ENCODE measurements around the gene FBLIM1.

The FBLIM1 gene

DNA sequence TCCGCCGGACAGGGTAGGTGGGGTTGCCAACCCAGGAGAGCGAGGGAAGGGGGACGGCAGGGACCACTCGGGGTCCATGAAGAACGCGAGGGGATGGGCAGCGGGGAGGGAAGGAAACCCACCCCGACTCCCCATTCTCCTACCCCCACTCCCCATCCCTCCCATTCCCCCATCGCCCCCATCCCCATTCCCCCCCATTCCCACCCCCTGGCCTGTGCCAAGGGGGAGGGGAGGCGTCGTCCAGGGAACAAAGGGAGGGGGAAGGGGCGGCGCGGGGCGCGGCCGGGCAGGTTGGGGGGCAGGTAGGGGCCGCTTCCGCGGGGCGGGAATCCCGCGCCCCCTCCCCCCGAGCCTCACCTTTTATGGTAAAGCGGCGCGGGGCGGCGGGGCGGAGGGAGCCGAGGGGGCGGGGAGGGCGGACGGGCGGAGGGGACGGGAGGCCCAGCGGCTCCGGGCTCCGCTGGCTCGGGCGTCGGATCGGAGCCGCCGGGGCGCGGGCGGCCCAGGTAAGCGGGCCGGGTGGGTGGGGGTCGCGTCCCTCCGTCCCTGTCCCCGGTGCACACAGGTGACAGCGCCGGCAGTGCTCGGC lies at the start of gene FBLIM1:
FBLIM1 (plus strand) TSS at position 453 of the 589 bp plus-strand sequence. CDS start 6,189 bp downstream, outside the sequence.
- no peak for DNase-seq (ENCODE audit: low read depth)

DNA sequence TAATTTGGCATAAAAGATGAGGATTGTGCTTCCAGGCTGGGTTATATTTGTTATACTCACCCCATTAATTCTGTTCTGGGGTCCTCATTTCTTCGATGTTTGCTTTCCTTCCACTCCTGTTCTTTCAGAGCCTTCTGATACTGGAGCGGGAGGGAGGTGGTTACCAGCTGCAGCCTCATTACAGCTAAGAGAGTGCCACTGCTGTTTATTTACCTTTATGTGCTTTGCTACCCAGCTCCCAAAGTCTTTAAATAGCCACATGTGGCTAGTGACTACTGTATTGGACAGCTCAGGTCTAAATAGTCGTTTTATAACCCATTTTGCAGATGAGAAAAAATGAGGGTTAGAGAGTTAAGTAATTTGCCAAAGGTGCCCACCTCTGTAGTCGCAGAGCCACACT lies 49.4 kb upstream of the FBLIM1 start:
- no peak for DNase-seq (ENCODE audit: low read depth)

DNA sequence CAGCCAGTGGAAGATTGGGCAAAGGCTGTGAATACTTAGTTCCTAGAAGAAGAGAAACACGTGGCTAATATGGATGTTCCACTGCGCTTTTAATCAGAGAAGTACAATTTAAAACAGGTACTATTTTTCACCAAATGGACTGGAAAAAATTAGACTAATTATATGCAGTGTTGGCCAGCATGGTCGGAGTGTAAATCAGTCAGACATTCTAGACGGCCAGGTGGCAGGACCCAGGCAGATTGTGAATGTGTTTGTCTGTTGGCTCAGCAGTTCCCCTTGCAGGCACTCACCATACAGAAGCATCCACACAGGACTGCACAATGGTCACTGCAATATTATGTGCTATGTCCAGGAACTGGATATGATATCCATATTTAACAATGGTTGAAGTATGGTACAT lies 46.4 kb upstream of the FBLIM1 start:
- no peak for DNase-seq (ENCODE audit: low read depth)

GRCh38 chr1:15714406-15715136 lies 44.0 kb upstream of the FBLIM1 start:
- DNase-seq (ENCODE audit: low read depth): no peak

DNA sequence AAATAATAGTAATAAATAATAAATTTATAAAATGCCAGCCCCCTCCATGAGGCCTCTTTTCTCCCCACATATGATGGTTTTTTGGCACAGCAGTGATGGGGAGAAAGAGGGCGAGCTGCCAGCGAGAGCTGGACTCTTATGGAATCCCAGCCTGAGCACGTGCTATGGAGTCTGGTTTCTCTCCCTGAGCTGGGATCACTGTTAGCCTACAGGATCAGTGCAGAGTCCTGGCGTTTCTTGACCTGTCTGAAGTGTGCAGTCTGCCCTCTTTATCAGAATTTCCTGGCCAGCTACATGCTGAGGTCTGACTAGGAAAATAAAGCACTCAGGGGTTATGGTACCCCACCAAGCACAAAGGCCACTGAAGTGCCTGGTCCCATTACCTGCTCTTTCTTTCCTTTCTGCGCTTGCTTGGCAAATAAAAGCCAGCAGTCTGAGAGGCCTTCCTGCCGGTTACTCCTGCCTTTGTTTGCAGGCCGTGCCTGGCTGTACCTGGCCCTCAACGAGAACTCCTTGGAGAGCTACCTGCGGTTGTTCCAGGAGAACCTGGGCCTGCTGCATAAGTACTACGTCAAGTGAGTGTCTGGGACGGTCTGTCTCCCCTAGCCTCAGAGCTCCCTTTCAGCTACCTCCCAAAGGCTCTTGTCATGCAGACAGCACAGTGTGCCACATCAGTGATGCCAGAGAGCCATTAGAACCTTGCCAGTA lies 41.0 kb upstream of the FBLIM1 start:
- DNase-seq (ENCODE audit: low read depth): no peak

DNA sequence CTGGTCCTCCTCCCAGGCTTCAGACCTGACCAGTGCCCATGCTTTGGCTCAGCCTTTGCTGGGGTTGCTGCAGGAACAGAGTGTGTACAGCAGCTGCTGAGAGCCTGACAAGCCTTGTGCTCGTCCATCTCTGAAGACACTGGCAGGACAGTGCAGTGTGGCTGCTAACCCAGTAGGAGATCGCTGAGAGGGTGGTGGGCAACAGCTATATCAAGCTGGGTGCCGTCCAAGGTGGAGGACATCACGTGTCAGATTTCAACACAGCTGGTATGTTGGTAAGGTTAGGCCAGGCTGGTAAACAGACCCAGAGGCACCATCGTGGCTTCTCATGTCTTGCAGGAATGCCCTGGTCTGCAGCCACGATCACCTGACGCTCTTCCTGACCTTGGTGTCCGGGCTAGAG lies 40.4 kb upstream of the FBLIM1 start:
- no peak for DNase-seq (ENCODE audit: low read depth)

GRCh38 chr1:15719381-15720120 lies 39.0 kb upstream of the FBLIM1 start:
- no peak for DNase-seq (ENCODE audit: low read depth)

GRCh38 chr1:15720861-15721260 lies 37.7 kb upstream of the FBLIM1 start:
- no peak for DNase-seq (ENCODE audit: low read depth)

GRCh38 chr1:15722411-15722810 lies 36.2 kb upstream of the FBLIM1 start:
- DNase-seq (ENCODE audit: low read depth): no peak

DNA sequence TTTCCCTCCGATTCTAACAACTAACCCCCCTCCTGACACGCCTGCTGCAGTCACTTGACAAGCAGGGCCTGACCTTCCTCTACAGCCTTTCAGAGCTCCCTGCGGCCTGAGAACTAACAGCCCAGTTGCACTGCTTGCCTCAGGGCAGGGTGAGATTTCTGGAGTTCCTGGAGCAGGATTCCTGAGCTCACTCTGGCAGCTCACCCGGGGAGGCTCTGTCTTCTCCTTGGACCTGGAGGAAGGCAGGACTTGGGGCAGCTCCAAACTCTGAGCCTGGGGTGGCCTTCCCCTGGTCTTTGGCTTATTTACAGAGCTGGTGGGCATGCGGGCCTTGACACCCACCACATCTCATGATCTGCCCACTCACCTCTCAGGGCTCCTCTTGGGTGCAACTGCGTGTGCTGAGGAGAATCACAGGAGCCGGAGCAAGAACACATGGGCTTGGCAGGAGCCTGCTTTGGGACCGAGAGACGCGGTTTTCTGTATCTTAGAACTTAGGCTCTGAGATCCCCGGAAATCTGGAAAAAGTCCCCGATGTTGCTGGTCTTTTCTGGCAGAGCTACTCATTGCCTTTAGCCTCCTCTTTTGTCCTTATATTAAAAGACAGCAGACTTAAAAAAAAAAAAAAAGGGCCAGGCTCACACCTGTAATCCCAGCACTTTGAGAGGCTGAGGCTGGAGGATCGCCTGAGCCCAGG lies 35.6 kb upstream of the FBLIM1 start:
- DNase-seq (ENCODE audit: low read depth): no peak

DNA sequence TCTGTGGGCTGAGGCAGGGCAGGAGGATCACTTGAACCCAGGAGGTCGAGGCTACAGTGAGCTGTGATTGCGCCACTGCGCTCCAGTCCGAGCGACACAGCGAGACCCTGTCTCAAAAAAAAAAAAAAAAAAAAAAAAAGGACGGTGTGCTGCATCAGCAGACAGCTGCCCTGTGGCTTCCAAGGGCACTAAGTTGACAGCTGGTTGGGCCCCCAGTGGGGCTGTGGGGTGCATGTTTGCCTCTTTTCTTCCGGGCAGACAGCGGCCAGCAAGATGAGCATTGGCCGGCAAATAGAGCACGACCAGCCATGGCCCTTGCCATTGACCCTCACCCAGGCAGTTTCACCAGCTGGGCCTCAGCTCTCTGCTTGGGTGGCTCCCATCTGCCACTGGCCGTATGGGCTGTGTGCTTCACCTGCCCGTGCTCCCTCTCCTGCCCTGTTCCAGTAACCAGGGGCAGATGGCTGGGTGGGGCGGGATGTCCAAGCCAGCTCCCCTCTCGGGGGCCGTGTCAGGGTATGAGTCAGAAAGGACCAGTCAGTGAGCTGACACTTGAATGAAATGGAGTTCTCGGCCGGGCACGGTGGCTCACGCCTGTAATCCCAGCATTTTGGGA lies 34.9 kb upstream of the FBLIM1 start:
- no peak for DNase-seq (ENCODE audit: low read depth)

DNA sequence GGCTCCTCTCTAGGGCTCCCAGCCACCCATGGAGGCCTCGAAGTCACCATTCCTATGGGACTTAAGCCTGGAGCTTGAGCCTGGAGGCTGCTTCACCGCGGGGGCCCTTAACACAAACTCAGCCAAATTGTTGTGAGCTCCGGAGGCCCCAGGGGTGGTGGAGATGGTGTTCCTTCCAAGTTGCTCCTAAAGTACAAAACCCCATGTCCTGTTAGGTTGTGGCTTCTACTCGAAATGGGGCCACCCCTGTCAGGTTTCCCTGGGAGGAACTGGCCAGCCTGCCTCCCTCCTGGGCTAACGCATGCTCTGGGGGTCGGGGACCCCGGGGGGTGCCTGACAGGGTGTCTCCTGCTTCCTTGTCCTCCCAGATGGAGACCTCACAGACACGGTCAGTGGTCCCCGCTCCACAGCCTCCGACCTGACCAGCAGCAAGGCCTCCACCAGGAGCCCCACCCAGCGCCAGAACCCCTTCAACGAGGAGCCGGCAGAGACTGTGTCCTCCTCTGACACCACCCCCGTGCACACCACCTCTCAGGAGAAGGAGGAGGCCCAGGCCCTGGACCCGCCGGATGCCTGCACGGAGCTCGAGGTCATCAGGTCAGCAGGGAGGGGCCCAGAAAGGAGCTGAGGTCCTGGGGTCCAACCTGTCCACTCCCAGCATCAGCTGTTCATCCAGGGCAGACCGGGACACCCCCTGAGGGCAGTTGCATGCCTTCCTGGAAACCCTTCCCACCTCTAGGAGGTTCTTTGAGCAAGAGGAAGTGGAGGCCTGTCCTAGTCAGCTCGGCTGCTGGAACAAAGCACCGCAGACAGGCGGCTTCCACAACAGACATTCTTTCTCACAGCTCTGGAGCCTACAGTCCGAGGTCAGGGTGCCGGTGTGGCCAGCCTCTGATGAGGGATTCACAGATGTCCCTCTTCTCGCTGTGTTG lies 33.4 kb upstream of the FBLIM1 start:
- DNase-seq (ENCODE audit: low read depth): no peak

DNA sequence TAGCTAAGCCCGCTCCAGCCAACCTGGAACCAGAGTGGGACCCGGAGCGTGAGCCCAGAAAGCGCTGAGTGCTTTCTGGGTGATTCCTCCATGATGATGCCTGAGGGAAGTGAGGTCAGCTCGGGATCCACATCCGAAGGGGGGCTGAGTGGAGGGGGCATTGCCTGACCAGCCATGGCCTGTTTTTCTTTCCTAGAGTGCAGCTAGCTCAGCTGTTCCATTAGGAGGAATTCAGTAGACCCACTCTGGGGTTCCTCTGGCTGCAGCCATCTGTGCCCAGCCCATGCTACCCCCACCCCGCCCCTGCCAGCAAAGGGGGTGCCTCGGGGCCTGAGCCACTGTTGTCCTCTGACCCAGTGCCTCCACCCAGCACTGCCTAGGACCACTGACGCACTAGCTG lies 32.1 kb upstream of the FBLIM1 start:
- no peak for DNase-seq (ENCODE audit: low read depth)

GRCh38 chr1:15727021-15727420 lies 31.6 kb upstream of the FBLIM1 start:
- no peak for DNase-seq (ENCODE audit: low read depth)

DNA sequence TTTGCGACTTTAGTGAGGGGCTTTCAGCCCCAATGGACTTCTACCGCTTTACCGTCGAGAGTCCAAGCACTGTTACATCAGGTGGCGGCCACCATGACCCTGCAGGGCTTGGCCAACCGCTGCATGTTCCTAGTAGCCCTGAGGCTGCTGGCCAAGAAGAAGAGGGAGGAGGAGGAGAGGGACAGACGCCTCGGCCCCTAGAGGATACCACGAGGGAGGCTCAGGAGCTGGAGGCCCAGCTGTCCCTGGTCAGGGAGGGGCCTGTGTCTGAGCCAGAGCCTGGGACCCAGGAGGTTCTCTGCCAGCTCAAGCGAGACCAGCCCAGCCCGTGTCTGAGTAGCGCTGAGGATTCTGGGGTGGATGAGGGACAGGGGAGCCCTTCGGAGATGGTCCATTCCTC lies 31.2 kb upstream of the FBLIM1 start:
- no peak for DNase-seq (ENCODE audit: low read depth)

DNA sequence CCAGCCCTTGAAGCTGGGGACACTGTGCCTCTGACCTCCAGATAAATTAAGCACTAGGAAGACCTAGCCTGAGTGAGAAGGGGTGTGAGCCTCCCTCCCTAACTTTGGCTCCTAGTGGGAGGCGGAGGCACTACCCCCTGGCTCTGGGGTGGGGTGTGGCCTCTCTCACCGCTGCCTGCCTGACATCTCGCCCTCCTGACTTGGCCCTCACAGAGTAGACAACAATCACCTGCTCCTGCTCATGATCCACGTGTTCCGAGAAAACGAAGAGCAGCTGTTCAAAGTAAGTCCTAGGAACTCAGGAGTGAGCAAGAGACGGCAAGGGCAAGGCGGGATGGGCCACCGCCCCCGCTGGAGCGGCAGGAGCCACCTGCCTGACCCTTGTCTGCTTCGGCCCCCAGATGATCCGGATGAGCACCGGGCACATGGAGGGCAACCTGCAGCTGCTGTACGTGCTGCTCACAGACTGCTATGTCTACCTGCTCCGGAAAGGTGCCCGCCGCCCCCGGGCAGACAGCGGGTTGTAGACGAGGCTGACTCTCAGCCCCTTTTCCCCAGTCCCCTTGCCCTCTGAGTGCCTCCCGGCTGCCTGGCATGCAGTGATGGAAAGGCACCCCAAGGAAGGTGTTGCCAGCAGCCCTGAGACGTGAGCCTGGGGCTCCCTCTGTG lies 30.6 kb upstream of the FBLIM1 start:
- no peak for DNase-seq (ENCODE audit: low read depth)

- DNase-seq (ENCODE audit: low read depth): no peak
Observed at GRCh38 chr1:15728937-15729657, 29.5 kb upstream of the FBLIM1 start.

- DNase-seq (ENCODE audit: low read depth): no peak
Observed at GRCh38 chr1:15730423-15730822, 28.2 kb upstream of the FBLIM1 start.

DNA sequence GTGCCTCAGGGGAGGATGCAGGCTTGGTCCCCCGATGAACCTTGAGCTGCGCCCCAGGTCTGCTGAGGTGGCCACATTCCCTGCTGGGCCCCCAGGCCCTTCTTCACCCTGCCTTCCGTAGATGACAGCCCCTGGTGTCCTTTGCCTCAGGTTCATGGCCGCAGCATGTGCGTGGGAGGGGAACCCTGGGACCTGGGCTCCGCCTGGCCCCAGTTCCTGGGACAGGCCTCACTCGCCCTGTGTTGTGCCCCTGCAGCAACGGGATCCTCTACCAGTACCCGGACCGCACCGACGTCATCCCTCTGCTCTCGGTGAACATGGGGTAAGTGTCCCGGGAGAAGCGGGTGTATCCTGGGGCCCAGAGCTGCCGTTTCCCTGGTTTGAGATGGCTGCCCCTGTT lies 27.7 kb upstream of the FBLIM1 start:
- DNase-seq (ENCODE audit: low read depth): no peak
